Stimulated activated CD8-positive, alpha-beta memory T cell treated with anti-CD3 and anti-CD28 coated beads, Interleukin-2, amount 100 ng/mL, for 48 hours (primary cell): ENCODE measurements around the gene FARP2.

Source experiments
- DNase-seq, 2 donors: peaks; one replicate each; pipeline ENCODE4 v3.0.0-alpha.2; 2020; ENCODE audit warnings: low read depth in 2 of 2

The FARP2 gene

GRCh38 chr2:241325257-241325656, 30.8 kb upstream of the FARP2 start:
- no peak for DNase-seq

GRCh38 chr2:241329669-241330615, 26.1 kb upstream of the FARP2 start:
- no peak for DNase-seq

DNA sequence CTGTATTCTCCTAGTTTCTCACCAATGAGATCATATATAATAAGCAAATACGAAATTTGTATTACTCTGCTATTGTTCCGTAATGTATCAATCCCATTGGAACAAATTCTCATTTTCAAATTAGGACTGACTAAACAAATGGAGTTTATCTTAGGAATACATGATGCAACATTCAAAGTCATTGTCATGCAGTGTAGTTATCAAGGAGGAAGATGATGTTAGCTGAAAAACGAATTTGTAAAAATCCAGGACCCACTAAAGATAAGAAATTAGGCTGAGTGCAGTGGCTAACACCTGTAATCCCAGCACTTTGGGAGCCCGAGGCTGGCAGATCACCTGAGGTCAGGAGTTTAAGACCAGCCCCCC, 25.5 kb upstream of the FARP2 start:
- DNase-seq, result no peak

- DNase-seq, result no peak
Observed at GRCh38 chr2:241334813-241335212, 21.3 kb upstream of the FARP2 start.

- no peak for DNase-seq
Observed at GRCh38 chr2:241339839-241340630, 16.1 kb upstream of the FARP2 start.

DNA sequence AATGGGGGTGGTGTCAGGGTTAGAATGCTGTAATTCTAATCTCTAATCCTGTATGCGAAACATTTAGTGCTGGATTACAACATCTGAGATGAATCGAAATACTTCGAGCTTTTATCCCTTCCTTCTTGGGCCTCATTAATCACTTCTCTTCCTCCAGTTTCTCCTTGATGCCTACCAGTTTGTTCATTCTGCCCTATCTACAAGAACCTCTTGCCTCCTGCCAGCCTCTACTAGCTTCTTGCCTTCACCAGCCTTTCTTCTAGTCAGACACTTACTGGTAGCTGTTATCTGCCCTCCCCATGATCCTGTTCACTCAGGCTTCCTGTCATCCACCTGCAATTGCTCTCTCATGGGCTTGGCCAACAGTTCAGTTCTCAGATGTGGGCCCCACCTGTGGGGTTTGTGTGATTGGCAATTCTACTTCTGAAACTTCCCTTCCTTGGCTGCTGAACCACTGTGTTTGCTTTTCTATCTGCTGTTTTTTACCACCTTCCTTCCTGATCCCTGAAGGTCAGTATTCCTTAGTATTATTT, 15.4 kb upstream of the FARP2 start:
- no peak for DNase-seq

GRCh38 chr2:241344925-241345651, 11.0 kb upstream of the FARP2 start:
- DNase-seq, result no peak

DNA sequence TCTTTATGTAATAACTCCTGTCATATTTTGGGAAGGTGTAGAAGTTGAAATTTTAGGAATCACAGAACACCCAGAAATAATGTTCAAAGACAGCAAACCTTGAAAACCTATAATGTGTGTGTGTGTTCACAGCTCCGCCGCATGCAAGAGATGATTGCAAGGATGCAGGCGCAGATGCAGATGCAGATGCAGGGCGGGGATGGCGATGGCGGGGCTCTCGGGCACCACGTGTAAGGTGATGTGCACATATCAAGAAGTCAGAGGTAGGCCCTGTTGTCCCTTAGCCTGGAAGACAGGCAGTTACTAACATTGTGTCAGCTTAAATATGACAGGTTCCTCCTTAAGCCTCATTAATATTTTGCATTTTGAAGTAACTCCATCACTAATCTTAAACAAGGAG, 6.1 kb upstream of the FARP2 start:
- DNase-seq, result no peak

GRCh38 chr2:241350530-241350877, 5.6 kb upstream of the FARP2 start:
- no peak for DNase-seq

DNA sequence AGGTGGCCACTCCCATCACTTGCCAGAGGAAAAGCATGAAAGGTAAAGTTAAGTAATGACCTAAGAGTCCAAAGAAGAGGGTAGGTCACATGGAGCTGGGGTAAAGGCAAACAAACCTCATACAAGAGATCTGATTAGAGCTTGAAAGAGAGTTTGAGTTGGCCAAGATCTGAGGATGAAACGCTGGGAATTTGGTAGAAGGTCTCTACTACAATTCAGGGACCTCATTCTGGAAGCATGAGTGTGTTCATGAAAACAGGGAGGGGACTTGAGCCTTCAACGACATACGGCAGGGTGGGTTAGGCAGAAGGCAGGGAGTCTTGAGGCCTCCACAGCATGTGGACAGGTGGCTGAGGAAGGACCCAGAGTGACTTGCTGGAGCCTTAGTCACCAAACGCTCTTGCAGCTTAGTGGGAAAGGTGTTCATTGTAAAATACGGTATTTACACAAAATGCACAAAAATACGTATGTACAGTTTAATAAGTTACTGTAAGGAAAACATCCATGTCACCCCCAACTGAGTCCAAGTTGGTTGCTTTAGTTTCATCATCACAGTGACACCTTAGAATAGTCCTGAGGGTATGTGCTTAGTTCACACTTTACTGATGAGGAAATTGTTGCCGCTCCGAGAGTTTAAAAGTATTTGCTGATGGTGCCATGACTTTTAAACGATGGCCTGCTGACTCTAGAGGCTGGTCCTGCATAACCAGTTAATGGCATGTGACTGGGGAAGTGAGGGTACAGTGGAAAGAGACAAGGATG, 5.0 kb upstream of the FARP2 start:
- no peak for DNase-seq

GRCh38 chr2:241351640-241352031, 4.4 kb upstream of the FARP2 start:
- DNase-seq, result no peak

DNA sequence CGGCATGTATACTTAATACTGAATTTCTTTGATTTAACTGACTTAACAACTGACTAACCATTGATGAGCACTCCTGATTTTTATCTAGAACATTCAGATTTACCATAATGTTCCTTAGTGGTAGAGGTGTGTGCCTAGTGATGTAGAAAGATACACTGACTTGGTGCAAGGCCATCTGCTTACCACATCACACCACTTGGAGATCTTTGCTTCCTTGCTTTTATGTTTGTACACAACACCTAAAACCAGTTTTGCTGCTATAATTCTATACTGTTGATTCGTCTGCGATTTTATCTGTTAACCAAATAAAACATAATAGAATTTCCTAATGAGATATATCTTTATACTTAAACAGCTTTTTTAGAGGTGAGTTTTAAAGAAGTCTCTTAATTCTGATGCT, 3.9 kb upstream of the FARP2 start:
- no peak for DNase-seq

DNA sequence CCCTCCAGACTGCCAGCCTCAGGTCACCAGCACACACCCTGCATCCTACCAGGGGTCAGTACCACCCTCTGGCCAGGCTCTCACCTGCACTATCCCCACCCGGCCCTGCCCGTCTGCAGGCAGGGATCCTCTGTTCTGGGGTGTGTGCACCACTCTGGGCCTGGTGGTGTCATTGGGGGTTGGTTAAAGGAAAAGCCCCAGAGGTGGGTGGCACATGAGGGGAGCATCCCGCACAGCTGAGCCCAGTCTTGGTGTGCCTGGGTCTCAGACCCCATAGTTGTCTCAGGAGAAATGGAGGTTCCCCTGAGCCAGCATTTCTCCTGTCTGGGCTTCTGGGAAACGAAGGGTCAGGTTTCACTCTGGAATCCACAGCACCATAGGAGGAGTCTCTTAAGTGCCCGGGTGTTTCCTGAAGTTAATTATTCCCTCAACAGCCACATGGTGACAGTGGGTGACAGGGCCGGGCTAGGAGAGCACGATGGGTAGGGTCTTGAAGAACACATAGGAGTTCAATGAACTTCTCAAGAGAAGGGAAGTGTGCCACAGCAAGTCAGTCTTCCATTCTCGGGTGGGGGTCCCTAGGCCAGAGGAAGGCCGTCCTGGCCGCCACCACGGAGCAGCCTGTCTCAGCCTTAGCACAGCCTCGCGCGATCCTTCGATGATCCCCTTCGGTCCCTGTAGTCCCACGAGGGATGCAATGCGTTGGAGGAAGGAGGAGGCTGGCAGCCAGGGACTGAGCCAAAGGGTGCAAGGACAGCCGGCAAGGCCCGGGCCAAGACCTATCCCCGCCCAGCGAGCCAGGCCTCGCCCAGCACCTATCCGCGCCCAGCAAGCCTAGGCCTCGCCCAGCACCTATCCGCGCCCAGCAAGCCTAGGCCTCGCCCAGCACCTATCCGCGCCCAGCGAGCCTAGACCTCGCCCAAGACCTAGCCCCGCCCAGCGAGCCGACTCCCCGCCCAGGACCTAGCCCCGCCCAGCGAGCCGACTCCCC, 1.1 kb upstream of the FARP2 start:
- DNase-seq, result peak; percentile 47 to 72

DNA sequence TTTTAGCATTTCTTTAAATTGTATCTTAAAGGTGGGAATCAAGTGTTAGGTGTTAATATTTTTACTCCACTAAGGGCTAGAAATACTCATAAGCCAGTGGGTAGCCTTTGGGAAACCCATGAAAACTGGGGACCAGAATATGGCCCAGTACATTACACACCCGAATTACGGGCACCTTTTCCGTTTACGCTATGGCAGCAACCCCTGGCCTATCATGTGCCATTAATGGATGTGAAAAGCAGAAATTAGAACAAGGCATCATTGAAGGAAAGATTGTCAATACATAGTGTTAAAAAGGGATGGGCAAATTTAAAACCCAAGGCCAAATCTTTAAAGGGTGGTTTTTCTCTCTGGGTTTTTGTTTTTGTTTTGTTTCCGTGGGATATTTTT, 781 bp downstream of the FARP2 start:
- no peak for DNase-seq

GRCh38 chr2:241357531-241357930, 1.4 kb downstream of the FARP2 start:
- no peak for DNase-seq

- DNase-seq, result no peak
Observed at GRCh38 chr2:241358470-241358869, 2.4 kb downstream of the FARP2 start.

DNA sequence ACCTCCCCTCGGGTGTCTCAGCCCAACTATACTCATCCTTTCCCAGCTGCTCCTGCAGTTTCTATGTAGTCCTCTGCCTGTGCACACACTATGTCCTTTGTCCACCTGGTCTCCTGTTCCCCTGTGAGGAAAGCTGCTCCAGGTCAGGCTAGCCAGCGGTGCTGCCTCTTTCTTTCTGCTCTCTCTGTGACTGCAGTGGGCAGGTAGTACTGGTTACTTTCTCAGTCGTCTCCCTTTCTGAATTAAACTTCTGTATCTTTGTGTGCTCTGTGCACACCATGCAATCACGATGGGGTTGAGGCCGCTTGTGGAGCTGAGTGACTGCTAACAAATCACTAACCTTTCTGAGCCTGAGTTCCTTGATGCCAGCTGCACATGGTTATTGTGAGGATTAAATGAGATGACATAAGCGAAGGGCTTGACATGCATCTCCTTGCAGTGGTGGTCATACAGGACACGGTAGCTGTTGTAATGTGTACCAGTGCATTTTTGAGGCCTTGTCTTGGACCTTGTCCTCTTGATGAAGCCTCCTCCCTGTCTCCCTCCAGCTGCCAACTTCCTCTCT, 3.5 kb downstream of the FARP2 start:
- DNase-seq, result no peak

DNA sequence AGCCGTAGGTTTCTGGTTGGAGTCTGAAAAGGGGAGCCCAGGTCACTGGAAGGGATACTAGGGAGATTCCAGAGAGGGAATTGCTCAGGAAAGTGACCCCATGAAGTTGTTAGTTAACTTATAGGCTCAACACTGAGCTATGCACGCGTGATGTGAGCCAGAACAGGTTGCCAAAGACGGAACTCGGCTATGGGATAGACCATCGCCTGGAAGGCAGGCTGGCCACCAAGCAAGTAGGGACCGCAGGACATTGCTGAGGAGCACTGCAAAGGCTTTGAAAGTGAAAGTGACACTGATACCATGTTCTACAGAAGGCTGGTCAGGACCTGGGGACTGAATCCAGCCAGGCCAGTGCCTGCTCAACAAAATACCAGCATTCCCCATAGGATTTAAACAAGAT, 7.3 kb downstream of the FARP2 start:
- no peak for DNase-seq

DNA sequence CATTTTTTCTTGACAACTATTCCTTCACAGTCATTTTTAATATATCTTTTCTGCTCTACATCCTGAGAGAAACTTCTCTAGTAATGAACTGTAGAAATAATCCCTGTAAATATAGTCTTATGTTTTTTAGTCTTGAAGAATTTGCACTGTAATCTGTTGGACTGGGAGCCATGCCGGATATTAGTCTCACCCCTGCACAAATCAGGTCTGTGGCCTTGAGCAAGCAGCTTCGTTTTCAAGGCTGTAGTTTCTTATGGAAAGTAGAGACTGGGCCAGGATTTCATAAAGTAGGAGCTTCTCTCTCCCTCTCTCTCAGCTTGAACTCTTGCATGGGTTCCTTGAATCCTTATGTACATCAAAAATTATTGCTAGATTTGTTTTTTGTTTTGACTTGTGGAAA, 8.7 kb downstream of the FARP2 start:
- no peak for DNase-seq

DNA sequence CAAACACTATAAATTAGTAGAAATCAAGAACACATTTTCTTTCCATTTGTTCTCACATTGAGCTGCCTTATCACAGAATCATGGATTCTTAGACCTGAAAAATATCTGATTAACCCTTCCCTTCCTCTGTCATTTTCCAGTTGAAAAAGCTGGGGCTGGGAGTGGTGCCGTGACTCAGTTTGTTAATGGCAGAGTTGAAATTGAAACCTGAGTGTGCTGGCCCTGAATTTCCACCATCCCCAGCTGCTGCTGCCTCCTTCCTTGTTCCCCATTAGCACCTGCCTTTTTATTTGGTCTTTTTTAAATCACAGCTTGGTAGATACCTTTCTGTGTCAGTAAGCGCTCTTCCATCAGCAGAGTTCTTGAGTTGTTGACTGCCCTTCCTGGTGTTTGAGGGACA, 10.6 kb downstream of the FARP2 start:
- DNase-seq, result no peak
